ENCODE data around the gene NOX5.
"Not testable (repeated sequence)": the region's sequence is repeated elsewhere in the genome, so short reads cannot be mapped to it uniquely, and the experiment has no call there.

NOX5 gene

DNA sequence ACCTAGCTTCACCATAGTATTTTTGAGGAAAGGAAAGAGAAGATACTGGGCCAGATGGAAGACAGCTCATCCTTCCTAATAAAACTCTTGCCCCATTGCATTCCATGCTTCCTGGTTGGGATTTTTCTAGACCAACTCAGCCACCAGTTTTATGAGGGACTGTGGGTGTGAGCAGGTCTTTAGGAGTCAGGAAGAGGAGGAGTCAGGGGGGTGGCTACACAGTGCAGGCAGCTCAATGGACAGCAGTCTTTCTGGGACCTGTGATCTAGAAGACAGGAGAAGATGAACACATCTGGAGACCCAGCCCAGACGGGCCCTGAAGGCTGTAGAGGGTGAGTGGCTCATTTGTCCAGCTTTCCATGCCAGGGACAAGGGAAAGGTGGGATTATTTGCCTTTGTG, at the start of gene NOX5:
NOX5 (plus strand) TSS at position 242 of the 400 bp plus-strand sequence; CDS start at position 283, 41 bp downstream.
- in situ Hi-C loops (cut with HindIII; ENCODE audit: low sequenced_read_pairs): no loop called here

GRCh38 chr15:68966996-68967395, 47.5 kb upstream of the NOX5 start:
- in situ Hi-C loops (cut with HindIII; ENCODE audit: low sequenced_read_pairs): no loop called here

- in situ Hi-C loops (cut with HindIII; ENCODE audit: low sequenced_read_pairs): no loop called here
Measured at GRCh38 chr15:68967948-68968347, 46.5 kb upstream of the NOX5 start.

DNA sequence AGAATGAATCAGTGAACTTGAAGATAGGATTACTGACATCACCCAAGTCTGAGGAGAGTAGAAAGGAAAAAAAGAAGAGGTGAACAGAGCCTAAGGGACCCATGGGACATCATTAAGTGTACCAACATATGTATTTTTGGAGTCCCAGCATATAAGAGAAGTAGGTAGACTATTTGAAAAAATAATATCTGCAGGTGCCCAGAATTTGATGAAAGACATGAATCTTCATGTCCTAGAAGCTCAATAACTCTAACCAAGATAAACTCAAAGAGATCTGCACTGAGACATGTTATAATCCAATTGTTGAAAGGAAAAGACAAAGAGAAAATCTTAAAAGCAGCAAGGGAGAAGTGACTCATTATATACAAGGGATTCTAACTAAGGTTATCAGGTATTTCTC, 45.2 kb upstream of the NOX5 start:
- in situ Hi-C loops (cut with HindIII; ENCODE audit: low sequenced_read_pairs): no loop called here

- in situ Hi-C loops (cut with HindIII; ENCODE audit: low sequenced_read_pairs): no loop called here
Measured at GRCh38 chr15:68972201-68973065, 42.1 kb upstream of the NOX5 start.

DNA sequence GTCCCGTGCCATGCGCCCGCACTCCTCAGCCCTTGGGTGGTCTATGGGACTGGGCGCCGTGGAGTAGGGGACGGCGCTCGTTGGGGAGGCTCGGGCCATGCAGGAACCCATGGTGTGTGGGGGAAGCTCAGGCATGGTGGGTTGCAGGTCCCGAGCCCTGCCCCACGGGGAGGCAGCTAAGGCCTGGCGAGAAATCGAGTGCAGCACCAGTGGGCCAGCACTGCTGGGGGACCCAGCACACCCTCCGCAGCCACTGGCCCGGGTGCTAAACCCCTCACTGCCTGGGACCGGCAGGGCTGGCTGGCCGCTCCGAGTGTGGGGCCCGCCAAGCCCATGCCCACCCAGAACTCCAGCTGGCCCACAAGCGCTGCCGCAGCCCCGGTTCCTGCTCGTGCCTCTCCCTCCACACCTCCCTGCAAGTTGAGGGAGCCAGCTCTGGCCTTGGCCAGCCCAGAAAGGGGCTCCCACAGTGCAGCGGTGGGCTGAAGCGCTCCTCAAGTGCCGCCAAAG, 38.8 kb upstream of the NOX5 start:
- in situ Hi-C loops (cut with HindIII; ENCODE audit: low sequenced_read_pairs): not testable (repeated sequence)

- in situ Hi-C loops (cut with HindIII; ENCODE audit: low sequenced_read_pairs): not testable (repeated sequence)
Measured at GRCh38 chr15:68977426-68977825, 37.1 kb upstream of the NOX5 start.

- in situ Hi-C loops (cut with HindIII; ENCODE audit: low sequenced_read_pairs): no loop called here
Measured at GRCh38 chr15:68979006-68979405, 35.5 kb upstream of the NOX5 start.

DNA sequence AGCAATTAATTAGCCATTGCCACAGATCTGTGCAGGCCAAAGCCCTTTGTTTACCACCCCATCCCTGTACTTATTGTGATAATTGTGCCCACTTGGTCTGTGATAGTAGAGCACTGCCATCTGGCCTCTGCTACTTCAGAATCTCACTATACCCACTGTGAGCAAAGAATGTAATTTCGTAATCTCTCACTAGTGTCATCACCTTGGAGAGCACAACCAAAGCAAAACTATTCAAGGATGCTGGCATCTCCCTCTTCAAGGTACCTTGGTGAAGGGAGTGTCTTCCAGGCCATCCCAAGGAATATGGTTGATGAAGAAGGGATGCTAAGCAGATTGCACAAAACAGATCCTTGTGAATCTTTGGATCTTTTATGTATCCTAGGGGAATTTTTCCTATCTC, 34.7 kb upstream of the NOX5 start:
- in situ Hi-C loops (cut with HindIII; ENCODE audit: low sequenced_read_pairs): no loop called here

- in situ Hi-C loops (cut with HindIII; ENCODE audit: low sequenced_read_pairs): no loop called here
Measured at GRCh38 chr15:68980786-68981185, 33.7 kb upstream of the NOX5 start.

GRCh38 chr15:68981941-68982340, 32.6 kb upstream of the NOX5 start:
- in situ Hi-C loops (cut with HindIII; ENCODE audit: low sequenced_read_pairs): no loop called here

- in situ Hi-C loops (cut with HindIII; ENCODE audit: low sequenced_read_pairs): no loop called here
Measured at GRCh38 chr15:68982976-68983563, 31.4 kb upstream of the NOX5 start.

DNA sequence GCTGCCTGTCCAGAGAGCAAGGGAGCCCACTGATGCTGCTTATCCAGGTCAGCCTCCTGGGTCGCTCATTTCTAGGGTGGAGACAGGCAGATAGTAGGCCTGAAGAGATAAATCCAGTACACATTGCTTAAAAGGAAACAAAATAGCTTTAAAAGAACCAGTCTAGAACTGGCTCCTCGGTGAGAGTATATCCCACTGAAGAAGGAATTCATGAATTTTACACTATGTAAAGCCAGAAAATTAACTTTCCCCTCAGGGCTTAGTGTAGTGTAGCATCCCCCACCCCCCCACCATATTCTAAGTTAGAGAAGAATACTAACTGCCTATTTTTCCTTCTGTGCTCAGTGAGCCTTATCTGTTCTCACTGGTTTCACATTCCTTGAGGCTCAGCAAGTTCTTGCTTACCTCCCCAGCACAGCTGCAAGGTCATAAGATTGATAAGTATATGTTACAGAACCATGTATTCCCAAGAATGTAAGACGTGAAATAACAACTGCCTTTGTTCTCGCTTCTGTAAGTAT, 30.5 kb upstream of the NOX5 start:
- in situ Hi-C loops (cut with HindIII; ENCODE audit: low sequenced_read_pairs): no loop called here

- in situ Hi-C loops (cut with HindIII; ENCODE audit: low sequenced_read_pairs): no loop called here
Measured at GRCh38 chr15:68984586-68984985, 29.9 kb upstream of the NOX5 start.

- in situ Hi-C loops (cut with HindIII; ENCODE audit: low sequenced_read_pairs): no loop called here
Measured at GRCh38 chr15:68985361-68985891, 29.1 kb upstream of the NOX5 start.

- in situ Hi-C loops (cut with HindIII; ENCODE audit: low sequenced_read_pairs): no loop called here
Measured at GRCh38 chr15:68986322-68986721, 28.2 kb upstream of the NOX5 start.

DNA sequence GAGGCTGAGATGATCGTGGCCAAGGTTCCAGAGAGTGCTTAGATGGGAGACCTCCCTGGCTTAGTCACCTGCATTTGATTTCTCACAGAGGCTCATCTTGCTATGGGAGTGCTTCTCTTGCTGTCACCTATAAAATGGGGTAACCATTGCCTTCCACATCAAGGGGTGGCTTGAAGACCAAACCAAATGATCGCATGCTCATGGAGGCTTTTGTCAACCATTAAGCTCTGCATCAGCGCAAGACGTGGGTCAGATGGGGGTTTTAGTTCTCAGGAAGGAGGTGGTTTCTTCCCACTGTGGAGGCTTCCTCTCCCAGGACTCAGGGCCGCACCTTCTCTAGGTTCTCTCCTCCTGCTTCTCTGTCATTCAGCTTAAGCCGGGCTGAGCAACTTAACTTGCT, 27.4 kb upstream of the NOX5 start:
- in situ Hi-C loops (cut with HindIII; ENCODE audit: low sequenced_read_pairs): no loop called here

- in situ Hi-C loops (cut with HindIII; ENCODE audit: low sequenced_read_pairs): no loop called here
Measured at GRCh38 chr15:68987676-68988075, 26.8 kb upstream of the NOX5 start.

DNA sequence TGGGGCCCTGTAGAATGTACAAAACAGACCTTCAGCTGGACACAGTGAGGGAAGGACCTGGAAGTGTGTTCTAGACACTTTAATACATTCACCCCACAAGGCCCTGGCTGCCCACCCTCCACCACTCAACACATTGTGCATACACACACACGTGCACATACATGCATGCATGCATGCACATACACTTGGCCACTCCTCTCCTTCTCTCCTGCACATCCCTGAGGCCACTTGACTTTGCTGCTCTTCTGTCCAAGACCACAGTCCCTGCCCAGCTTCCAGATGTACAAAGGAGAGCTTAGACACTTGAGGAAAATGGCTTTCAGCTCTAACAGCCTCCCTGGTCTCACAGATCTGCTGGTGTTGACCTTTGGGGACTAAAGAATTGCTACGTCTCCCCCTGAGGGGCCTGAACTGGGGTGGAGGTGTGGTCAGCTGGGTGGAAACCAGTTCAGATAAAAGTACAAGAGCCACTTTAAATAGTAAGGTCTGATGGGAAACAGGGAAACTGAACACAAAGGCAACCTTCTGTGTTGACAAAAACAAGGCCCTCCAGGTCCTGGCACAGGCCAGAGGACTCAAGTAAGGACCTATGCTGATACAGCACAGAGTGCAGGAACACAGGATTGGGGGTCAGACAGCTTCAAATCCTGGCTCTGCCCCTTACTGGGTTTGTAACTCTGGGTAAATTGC, 24.8 kb upstream of the NOX5 start:
- in situ Hi-C loops (cut with HindIII; ENCODE audit: low sequenced_read_pairs): no loop called here

DNA sequence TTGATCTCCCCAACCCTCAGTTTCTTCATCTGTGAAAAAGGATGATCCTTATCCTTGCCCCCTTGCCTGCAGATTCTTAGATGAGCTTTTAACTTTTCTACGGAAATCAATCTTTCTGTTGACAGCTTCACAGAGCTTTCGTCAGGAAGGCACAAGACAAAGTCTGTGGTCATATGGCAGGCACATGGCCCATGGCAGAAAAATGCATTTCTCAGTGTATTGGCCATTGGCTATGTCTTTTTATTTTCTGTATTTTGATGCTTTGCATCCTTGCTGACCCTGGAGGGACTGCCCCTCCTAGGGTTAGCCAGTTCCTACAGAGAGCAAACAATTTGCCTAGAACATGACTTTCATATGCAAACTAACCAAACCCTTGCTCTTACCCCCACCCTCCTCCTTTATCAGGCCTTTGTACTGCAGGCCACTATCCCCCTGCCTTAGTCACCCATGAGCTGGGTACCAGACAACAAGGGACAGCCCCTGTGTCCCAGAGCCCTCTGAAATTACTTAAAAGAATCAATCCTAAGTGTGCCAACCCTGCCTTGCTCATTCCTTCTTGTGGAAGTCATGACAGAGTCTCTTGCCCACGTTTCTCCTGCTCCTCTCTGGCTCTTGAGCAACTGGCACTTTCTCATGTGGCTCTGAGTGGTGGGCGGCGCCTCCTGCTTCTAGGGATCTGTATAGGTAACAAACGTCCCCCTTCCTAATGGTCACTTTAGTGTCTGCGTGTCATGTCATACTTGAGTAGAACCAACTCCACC, 24.1 kb upstream of the NOX5 start:
- in situ Hi-C loops (cut with HindIII; ENCODE audit: low sequenced_read_pairs): no loop called here

Measured in endothelial cell of hepatic sinusoid (primary cell).